T follicular helper cell (primary cell): Measurements from ENCODE around the gene IDUA.
A peak's percentile ranks its signal among the peaks of the same experiment; 100 is the strongest.

Source experiments
- DNase-seq: peaks from one replicate; pipeline ENCODE4 v3.0.0-alpha.2; 2020; ENCODE audit warnings: low read depth

Gene IDUA

GRCh38 chr4:1000686-1001260 is 13.9 kb downstream of the IDUA start:
- DNase-seq: no peak

GRCh38 chr4:1001561-1002130 is 14.8 kb downstream of the IDUA start:
- no peak for DNase-seq

- DNase-seq: no peak
These were observed 15.3 kb downstream of the IDUA start for GRCh38 chr4:1002131-1002630.

- no peak for DNase-seq
These were observed 15.9 kb downstream of the IDUA start for GRCh38 chr4:1002631-1003251.

DNA sequence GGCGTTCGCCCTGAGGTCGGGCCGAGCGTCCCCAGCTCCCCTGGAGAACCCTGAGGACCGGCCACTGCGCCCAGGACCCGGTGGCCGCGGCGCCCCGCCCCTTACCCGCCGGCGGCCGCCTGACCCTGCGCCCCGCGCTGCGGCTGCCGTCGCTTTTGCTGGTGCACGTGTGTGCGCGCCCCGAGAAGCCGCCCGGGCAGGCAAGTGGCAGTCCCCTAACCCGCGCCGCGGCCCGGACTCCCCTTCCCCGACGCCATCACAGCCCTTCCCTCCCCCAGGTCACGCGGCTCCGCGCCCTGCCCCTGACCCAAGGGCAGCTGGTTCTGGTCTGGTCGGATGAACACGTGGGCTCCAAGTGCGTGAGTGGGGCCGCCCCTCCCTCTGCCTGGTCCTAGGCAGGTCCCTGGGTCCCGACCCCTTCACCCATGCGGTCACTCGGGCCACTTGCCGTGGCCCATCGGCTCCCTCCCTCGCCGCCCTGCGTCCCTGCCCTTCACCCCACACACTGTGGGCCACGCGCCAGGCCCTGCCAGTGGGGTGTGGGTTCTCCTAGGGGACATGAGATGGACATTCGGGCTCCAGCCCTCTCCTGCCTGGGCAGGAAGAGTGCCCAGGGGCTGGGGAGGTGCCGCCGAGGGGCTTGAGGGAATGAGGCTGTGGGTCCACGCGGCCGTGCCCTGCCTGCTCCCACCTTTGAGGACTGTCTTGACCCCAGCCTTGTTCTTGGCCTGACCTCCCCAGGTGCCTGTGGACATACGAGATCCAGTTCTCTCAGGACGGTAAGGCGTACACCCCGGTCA is 16.6 kb downstream of the IDUA start:
- no peak for DNase-seq

GRCh38 chr4:1004071-1004418 is 17.2 kb downstream of the IDUA start:
- DNase-seq: no peak

- DNase-seq: no peak
These were observed 18.0 kb downstream of the IDUA start for GRCh38 chr4:1004557-1005485.

DNA sequence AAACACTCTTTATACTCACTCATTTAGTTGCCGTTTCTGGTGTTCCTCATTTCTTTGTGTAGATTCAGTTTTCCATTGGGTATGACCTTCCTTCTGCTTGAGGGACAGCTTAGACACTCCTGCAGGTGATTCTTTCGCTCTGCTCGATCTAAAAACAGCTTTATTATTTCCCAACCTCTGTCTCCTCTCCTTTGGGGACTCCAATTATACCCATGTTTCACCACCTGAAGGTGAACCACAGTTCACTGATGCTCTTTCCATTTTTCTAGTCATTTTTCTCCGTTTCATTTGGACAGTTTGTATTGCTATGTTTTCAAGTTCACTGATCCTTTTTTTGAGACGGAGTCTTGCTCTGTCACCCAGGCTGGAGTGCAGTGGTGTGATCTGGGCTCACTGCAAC is 20.0 kb downstream of the IDUA start:
- DNase-seq: no peak

- DNase-seq: peak; percentile 20
These were observed 22.1 kb downstream of the IDUA start for GRCh38 chr4:1008840-1009541.

DNA sequence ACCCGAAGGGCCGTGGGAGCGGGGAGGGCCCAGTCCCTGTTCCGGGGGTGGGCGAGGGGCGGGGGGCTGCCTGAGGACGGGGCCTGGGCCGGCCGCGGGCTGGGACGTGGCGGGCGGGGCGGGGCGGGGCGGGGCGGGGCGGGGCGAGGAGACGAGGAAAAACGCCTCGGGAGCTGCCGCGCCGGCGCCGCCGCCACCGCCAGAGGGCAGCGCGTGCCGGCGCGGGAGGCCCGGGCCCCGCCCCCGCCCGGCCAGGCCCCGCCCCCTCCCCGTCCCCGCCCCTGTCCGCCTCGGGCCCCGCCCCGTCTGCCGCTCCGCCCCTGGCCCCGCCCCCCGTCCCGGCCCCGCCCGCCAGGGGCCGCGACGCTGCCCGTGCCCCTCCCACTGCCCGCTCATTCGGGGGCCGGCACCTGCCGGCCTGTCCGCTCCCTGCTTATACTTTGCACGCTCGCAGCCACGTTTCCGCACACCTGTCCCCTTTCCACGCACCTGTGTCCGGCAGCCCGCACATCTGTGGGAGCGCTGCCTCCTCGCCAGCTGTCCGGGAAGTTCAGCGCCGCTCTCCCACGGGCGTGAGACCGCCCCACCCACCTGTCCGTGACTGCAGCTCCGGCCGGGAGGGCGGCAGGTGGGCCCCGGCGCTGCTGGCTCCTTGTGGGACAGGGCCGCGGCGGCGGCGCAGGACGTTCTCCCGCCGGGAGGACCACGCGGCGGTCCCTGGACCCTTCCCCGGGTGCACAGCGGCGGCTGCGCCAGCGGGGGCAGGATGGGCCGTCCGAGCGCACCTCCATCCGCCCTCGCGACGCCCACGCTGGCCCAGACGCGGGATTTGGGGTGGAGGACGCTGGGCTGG is 22.9 kb downstream of the IDUA start:
- peak; percentile 69 for DNase-seq

DNA sequence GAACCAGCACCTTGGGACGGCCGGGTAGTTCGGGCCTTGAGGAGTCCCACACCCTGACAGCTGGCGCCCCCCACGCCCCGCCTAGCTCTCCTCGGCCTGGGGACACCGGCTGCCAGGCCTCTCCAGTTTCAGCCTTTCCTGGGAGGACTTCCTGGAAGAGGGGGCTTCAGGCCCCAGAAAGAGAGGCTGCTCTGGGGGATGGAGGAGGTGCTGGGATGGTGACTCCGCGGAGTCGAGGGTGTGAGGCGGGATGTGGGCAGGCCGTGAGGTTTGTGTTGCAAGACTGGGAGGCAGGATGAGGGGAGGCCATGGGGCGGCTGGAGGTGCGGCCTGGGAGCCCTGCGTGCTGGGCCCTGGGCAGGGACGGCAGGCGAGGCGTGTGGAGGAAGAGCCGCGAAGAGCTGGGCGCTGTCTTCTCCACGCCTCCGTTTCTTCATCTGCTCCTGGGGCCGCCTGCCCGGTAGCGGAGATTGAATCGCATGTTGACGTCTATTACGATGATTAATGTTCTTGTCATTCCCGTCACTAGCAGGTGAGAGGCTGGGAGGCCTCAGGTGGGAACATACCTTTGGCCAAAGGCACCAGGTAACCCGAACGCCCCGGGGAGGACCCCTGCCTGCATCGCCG is 23.7 kb downstream of the IDUA start:
- DNase-seq: peak; percentile 51

DNA sequence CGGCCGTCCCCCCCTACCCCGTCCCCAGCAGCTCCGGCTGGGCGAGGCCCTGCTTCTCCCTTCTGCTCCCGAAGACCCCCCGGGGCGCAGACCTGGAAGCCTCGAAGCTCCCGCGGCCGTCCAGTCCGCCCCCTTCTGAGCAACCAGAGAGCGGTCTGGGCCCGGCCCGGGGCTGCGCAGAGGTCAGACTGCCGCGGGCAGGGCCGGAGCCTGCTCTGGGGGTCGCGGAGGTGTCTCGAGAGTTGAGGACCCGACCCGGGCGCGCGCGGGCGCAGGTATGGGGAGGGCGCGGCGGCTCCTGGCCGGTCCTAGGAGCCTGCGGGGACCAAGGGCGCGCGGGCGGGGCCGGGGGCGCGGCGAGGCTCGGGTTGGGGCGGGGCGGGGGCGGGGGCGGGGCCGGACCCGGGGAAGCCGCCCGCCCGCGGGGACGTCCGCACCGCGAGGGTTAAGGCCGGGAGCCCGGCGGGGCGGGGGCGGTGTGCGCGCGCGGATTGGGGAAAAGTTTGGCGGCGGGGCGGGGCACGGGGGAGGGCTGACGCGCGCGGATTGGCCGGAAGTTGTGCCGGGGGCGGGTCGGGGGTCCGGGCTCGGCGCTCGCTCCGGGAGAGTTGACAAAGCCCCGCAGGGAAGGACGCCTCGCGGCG is 24.3 kb downstream of the IDUA start, which contains the start of gene FGFRL1:
Gene FGFRL1 (plus strand): TSS at position 605 of the 644 bp plus-strand sequence. CDS start 860 bp downstream, outside the sequence.
- peak; percentile 87 for DNase-seq

DNA sequence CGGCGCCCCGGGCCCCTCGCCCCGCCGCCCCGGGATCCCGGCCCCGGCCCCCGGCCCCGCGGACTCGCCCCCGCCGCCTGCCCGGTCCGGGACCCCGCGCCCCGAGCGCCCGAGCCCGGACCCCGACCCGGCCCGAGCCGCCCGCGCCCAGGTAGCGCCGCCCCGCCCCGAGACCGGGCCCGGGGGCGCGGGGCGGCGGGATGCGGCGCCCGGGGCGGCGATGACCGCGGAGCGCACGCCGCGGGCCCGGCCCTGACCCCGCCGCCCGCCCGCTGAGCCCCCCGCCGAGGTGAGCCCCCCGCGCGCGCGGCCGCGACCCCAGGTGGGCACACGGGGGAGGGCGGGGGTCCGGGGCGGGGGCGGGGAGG is 24.8 kb downstream of the IDUA start:
- no peak for DNase-seq

DNA sequence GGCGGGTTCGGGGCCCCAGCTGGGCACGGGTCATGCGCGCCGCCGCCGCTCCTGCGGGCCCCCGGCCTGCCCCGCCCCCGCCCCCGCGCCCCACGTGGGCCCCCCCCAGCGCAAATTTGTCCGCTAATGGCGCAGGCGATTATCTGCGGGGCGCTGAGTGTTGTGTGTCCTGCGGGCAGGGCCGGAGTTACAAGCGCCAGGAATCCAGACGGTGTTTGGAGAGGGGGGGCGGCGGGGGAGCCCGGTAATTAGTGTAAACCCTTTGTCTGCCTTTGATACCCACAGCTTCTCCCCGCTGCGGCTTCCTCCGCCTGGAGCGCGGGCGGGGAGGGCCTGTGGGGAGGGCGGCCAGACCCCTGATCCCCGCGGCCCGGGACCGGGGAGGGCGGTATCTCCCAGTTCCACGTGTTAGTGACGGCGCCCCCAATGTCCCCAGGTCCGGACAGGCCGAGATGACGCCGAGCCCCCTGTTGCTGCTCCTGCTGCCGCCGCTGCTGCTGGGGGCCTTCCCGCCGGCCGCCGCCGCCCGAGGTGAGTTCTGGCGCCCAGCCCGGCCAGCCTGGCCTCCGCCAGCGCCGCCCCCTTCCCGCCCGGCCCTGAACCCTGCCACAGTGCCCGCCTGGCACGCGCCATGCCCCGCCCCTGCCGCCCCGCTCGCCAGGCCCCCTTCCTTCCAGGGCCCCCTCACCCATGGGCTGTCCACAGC is 25.3 kb downstream of the IDUA start:
- peak; percentile 37 for DNase-seq

DNA sequence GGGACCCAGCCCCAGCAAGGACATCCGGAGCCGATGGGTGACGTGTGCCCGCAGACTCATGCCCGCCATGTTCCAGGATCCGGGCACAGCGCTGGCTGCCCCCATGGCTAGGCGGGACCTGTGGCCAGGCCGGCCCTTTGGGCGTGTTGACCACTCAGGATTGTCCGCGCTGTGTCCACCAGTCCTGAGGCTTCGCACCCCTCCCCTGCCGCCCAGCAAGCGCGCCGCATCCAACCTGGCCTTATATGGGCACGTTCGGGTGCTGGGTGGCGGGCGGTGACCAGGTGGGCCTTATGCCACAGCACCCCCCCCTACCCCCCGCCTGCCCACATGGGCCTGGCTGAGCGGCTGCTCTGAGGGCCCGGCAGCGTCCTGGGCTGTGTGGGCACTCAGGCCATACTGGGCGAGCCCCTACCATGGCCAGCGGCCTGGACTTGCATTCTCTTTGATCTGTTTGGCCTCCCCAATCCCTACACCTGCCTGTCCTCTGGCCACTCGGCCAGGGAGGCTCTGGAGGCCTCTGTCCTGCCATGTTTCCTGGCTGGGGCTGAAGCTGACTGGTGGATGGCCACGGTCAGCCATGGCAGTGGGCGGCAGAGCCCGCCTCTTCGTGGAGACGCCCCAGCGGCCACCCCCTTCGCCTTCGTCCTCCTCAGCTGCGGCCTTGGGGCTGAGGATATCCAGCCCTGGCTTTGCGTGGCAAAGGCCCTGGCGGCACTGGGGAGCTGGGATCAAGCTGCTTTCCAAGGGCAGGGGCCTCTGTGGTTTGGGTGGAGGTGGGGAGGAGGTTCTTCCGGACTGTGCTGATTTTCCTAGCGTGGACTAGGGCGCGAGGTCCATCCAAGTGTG is 26.6 kb downstream of the IDUA start:
- DNase-seq: no peak

DNA sequence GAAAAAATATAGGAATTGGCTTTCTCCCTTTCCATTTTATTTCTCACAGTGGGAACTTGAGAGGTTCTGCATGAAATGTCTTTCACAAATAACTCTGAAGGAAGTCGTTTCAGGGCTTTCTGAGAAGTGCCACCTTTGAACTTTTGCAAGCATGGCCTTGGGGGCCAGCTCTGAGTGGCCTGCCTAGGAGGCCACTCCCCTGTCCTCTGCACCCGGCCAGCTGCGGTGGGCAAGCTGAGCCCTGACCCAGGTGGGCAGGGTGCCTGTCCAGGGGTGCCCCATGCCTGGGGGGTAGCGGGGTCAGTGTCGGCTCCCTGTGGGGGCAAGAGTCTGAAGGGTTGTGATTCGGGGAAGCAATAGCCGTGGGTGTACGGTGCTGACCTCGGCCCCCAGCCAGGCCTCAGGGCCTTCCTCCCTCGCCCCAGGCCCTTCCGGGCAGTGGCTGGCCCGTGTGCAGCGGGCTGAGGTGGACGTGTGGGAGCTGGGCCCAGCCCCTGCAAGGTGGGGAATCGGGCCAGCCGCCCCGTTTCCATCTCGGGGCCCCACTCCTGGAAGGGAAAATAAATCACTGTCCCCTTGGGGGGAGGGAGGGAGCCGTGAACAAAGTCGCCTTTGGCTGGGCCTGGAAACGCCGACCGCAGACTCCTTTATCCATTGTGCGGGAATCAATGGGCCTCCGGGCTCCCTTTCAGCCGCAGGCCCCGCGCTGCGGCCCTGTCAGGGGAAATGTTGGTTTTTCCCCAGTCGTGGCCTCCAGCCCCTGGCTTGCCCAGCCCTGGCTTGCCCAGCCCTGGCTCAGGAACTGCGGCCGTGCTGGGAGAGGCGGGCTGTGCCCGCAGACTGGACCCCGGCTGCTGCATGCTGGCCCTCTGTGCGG is 27.7 kb downstream of the IDUA start:
- DNase-seq: no peak
